Stimulated activated CD8-positive, alpha-beta memory T cell treated with anti-CD3 and anti-CD28 coated beads, Interleukin-7, amount 100 ng/mL, for 24 hours (primary cell): ENCODE measurements around the gene HOXA3.

Experiments used
- DNase-seq: peaks from one replicate; pipeline ENCODE4 v3.0.0-alpha.2; 2020; ENCODE audit warnings: low read depth

Gene HOXA3

DNA sequence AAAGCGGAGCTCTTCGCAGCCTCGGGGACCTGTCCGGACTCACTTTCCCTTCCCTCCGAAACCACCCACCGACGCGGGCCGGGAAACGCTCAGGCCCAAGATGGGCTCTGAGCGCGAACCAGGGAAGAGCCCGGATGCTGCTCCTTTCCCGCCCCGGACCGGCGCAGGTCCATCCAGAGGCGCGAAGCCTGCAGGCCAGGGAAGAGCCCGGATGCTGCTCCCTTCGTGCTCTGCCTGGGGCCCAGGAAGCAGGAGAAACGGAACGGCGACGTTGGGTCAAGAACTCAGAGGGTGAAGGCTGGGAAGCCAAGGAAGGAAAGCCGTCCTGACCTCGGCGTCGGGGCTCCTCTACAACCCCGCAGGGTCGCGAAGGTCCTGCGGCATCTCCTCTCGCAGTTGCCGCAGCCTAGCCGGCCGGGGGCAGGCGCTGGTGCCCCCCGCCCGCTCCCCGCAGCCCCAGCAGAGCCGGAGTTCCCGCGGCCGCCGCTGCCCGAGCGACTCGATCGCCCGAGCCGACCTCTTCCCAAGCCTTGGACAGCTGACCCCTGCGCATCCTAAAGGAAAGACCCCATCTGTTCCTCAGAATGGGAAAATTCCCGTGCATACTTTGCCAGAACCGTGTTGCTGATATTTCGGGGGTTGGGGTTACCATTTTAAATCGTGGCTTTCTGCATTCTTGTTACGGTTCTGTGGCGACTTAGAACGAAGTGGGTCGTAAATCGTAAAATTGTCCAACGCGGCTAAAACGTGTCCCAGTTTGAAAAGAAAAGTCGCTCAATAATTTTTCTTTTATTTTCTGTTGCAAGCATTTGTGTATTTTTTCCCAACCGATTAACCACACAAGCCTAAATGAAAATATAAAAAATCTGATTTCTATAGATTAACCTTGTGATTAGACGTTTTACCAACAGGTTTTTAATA, 64.1 kb downstream of the HOXA3 start:
- DNase-seq: no peak

DNA sequence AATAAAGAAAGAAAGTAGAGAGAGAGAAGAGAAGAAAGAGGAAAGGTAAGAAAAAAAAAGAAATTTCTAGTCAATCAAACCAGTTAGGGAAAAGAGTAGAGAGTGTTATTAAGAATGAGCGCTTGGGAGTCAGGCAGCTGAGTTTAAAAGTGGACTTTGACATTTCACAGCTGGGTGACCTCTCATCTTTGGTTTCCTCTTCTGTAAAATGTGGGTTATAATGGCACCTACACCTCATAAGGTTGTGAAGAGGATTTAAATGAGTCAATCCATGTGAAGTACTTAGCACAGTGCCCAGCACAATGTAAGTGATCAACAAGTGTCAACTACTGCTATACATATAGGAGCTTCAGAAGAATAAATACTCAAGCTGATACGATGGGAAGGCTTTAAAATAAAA, 68.7 kb downstream of the HOXA3 start:
- DNase-seq: no peak

DNA sequence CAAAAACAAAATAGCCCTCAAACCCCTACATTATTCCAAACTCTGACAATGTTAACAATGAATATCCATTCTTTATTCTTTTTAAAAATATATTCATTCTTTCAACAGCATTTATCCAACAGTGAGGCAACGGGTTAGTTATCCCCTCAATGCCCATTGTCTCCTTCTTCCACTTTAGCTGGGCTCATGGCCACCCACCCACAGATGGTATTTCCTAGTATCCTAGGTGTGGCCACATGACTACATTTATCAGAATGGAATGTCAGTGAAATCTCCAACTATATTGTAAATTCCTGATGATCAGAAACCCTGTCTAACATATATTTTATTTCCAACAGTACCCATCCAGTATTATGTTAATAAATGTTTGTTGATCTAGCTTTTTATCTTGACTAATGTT, 70.2 kb downstream of the HOXA3 start:
- DNase-seq: no peak

DNA sequence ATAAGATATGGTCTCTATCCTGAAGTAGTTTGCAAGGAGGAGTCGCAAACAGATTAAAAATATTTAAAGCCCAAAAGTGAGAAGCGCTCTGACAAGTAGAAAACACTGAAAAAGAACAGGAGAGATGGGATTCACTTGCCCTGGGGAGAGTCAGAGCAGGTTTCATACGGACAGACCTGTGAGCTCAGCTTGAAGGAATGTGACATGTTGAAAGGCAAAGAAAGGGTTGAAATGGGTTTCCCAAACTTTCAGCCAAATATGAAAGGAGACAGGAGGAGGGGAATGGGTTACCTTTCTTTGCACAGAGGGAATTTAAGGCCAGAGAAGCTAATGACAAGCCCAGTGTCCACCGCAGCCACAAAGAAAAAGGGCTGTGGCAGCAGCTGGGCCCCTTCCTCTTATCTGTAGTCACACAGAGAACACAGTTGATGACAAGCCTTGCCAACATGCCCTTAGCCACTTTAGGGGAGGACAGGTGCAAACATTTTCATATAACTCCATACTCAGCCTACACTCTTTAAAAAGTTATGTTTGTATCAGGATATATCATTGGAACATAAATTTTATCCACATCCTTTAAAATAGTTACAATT, 71.4 kb downstream of the HOXA3 start:
- no peak for DNase-seq

DNA sequence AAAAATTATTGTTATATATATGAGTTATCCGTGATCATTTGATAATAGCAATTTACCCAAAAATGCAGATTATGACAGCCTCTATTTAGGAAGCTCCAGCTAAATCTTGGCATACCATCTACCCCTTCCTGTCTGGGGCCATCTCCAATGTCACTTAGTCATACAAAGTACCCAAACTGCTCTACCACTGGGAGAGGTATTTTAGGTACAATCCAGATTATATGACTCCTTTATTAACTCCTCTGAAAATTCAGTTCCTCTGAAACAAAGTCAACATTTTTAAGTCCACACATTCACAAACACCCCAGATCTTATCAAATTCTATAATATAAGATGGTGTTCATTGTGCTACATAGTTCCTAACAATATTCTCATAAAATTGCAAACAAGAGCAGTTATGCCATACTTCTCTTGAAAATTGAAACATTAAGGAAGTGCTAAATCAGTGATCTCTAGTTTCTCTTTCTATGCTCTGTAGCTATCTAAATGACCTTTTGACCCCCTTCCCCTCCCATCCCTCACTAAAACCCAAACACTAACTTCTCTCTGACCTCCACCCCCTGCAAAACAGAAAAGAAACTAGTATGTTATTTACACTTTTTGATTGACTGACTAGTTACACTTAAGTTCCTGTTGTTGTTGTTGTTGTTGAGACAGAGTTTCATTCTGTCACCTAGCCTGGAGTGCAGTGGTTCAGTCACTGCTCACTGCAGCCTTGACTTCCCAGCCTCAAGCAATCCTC, 73.0 kb downstream of the HOXA3 start:
- DNase-seq: no peak

DNA sequence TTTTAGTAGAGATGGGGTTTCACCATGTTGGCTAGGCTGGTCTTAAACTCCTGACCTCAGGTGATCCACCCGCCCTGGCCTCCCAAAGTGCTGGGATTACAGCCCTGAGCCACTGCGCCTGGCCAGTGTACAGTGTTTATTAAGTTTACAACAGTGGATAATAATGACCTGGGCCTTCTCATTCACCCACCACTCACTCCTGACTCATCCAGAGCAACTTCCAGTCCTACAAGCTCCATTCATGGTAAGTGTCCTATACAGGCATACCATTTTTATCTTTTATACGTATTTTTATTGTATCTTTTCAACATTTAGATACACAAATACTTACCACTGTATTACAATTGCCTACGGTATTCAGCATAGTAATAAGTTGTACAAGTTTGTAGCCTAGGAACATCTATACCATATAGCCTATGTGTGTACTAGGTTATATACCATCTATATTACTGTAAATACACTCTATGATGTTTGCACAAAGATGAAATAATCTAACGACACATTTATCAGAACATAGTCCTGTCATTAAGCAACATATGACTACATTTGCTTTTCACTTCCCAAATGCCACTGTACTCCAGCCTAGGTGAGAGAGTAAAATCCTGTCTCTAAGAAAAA, 73.7 kb downstream of the HOXA3 start:
- no peak for DNase-seq

DNA sequence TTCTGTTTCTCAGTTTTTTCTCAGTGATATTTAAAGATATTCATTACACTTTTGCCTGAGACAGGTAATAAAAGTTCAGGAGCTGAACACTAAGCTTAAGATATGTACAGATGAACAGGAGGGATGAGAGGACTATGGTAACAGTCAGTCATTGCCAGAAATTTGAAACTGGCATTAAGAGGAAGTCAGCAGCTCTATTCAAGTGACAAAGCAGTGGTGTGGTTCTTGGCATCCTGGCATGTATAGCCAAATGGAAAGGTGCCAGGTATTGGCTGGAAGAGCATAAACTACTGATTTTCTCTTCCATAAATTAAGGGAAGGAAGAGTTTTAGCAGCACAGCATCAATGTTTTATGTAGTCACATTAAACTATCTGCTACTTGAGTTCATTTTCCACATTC, 79.3 kb downstream of the HOXA3 start:
- DNase-seq: no peak

DNA sequence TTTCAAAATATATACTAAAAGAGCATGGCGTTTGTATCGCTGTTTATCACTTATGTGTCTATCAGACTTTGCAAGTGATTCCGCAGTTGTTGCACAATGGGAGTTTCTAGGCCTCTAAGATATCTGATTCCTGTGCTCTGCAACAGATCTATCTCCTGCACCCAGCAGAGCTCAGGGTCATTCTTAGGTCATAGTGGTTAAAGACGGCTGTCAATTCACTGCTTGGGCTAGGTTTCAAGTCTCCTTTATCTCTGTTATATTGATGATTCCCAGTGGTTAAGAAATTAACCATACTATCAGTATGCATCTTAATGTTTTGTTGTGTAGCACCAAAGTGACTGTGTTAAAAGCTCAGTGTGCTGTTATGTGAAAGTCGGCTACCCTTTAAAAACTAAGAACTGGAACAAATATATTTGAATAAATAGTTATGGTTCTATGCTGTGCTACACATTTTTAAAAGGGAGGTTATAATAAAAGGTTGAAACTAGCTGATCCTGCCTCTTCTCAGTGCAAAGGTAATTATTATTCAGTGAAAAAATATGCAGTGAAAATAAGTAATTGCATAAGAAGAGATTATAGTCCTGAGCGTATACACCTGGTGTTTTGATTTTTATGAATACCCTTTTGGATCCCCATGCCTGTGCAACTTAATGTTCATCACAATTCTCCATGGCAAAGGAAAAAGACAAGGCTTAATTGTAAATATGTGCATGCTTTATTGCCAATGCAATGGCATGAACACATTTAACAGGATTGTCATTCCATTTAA, 80.6 kb downstream of the HOXA3 start:
- DNase-seq: no peak

DNA sequence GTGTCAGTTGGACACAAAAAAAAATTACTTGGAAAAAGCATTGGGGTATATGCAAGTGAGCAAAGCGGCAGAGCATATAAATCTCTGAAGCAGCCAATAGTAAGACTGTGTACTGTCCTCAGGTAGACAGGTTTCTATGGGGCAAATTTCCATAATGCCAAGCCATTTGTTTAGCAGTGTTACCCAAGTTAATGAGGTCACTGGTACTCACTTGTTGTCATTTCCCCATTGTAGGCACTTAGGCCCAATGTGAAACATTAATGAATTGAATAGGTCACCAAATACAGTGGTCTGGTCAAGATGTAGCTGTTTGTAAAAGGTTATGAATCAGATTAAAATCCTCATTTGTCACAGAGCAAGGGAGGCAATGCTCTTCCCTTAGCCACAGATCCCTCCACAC, 84.1 kb downstream of the HOXA3 start:
- DNase-seq: no peak

DNA sequence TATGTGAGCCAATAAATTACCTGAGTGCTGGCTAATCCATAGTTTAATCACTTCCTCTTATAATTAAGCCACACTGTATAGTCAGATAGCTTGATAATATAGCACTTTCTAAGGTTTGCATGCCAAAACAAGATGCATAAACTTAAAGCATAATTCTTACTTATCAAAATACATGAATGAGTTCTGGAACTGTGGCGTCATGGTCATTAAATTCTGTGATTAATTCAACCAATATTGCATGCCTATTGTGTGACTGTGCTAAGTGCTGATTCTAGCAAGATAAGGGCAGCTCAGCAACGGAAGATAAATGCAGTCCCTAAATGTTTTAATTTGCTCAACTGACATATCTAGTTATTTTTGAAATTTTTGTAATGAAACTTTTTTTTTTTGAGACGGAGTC, 86.2 kb downstream of the HOXA3 start:
- DNase-seq: no peak

DNA sequence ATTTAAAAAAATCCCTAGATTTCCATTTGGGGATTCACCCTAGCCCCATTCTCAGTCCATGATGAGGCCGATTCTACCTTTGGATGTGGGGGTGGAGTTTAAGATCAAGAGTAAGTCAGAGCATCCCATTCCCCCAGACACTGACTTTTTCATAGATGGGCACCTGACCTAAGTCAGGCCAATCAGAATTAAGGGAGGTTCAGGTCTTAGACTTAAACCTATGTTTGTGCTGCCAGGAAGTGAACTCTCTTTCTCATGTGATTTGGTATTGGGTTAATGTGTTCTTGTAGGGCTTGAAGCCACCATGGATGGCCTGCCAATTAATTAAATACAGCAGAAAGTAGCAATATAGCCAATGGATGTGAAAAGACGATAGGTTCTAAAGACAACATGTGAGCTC, 86.7 kb downstream of the HOXA3 start:
- no peak for DNase-seq

DNA sequence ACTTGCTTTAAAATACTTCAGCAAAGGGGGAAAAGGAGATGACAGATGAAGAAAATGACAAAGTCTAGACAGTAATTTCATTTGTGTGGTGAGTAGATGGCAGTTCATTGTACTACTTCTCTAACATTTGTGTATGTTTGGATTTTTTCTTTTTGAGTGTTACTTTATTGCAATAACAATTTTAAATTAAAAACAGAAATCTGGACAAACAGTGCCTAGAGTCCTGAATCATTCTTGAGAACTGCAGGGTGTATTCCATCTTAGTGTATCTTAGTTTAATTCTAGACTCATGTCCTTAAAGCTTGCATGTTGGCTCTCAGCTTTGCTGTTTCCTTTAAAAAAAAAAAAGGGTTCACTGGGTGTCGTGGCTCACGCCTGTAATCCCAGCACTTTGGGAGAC, 87.7 kb downstream of the HOXA3 start:
- no peak for DNase-seq

DNA sequence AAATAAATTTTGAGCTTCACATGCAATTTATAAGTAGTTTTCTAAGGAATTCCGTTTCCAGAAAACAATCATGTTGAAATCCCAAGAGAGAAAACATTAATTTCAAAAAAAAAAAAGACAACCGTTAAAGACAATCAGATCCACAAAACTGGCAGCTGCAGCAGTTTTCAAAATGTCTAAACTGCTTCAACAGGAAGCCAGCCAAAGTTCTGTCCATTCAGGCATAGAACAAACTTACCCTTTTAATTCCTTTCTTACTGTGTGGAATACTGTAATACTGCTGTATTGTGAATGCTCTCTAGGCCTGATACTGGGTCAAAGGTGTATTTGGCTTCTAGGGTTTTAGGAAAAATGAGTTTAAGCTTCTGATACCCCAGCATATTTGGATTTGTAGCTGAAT, 88.2 kb downstream of the HOXA3 start:
- no peak for DNase-seq

DNA sequence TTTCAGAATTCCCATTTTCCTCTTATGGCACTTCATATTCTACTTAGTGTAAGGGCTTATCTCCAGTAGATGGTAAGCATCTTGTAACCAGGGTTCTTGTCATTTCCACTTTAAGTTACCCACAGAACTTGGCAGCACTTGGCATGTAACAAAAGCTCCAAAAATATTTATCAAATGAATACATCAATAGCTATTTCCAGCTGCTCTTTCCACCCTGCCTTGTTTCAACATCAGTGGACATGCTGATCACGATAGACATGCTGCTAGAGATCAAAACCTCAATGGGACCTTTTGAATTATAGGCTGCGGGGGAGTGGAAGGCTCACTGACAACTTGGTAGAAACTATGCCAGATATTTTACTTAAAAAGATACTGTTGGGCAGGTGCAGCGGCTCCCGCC, 89.4 kb downstream of the HOXA3 start:
- no peak for DNase-seq
